Neural progenitor cell (in vitro differentiated cells): Measurements from ENCODE around the gene SYCN. TPM values are rescaled to one million over a fixed set of nuclear protein-coding genes. Genes with fewer than 3 reads are reported as not detected.

Experiments used
- DNase-seq: peaks from one replicate; pipeline ENCODE4 v3.0.0-alpha.2; 2016; ENCODE audit warnings: low spot score
- H2AFZ ChIP-seq: fragments of 200-600 bp; sonication (generic); replicated peaks from 2 replicates; pipeline ENCODE4 v1.6.1; 2016; ENCODE audit warnings: antibody characterized with exemption
- H3F3A ChIP-seq: fragments of 200-600 bp; sonication (generic); 2 replicates; pipeline ENCODE4 v1.6.1; 2016; ENCODE audit warnings: antibody characterized with exemption, low read depth
- H3K27ac ChIP-seq: fragments of 200-600 bp; sonication (generic); 2 replicates; pipeline ENCODE4 v1.5.1; 2016; ENCODE audit warnings: mild to moderate bottlenecking
- H3K27me3 ChIP-seq: fragments of 200-600 bp; sonication (generic); 2 replicates; pipeline ENCODE4 v1.6.1; 2016; ENCODE audit warnings: mild to moderate bottlenecking, moderate library complexity
- H3K36me3 ChIP-seq: fragments of 200-600 bp; sonication (generic); 2 replicates; pipeline ENCODE4 v1.5.1; 2016
- H3K4me1 ChIP-seq: fragments of 200-600 bp; sonication (generic); 2 replicates; pipeline ENCODE4 v1.6.1; 2016; ENCODE audit warnings: mixed run types
- H3K4me2 ChIP-seq: fragments of 200-600 bp; sonication (generic); 2 replicates; pipeline ENCODE4 v1.6.1; 2016
- H3K4me3 ChIP-seq: fragments of 200-600 bp; sonication (generic); 2 replicates; pipeline ENCODE4 v1.5.1; 2016
- H3K79me2 ChIP-seq: fragments of 200-600 bp; sonication (generic); 2 replicates; pipeline ENCODE4 v1.6.1; 2016; ENCODE audit warnings: low read depth
- H3K9ac ChIP-seq: fragments of 200-600 bp; sonication (generic); 2 replicates; pipeline ENCODE4 v1.6.1; 2016
- H3K9me3 ChIP-seq: fragments of 200-600 bp; sonication (generic); 2 replicates; pipeline ENCODE4 v1.5.1; 2016; ENCODE audit warnings: low read depth
- H4K20me1 ChIP-seq: fragments of 200-600 bp; sonication (generic); 2 replicates; pipeline ENCODE4 v1.6.1; 2016; ENCODE audit warnings: low read depth
- H3K27ac Mint-ChIP-seq: 3 replicates; pipeline ENCODE4 v1.8.0; 2021; ENCODE audit warnings: mixed read lengths
- H3K27me3 Mint-ChIP-seq: 2 replicates; pipeline ENCODE4 v1.8.0; 2022; ENCODE audit warnings: low read depth, mild to moderate bottlenecking, inconsistent platforms, moderate library complexity, mixed read lengths; ENCODE audit not compliant: insufficient read depth
- H3K36me3 Mint-ChIP-seq: 3 replicates; pipeline ENCODE4 v1.8.0; 2021; ENCODE audit warnings: mixed read lengths
- H3K4me1 Mint-ChIP-seq: 3 replicates; pipeline ENCODE4 v1.8.0; 2021; ENCODE audit warnings: mixed read lengths
- H3K4me3 Mint-ChIP-seq: 3 replicates; pipeline ENCODE4 v1.8.0; 2021; ENCODE audit warnings: mild to moderate bottlenecking, moderate library complexity, mixed read lengths
- H3K9me3 Mint-ChIP-seq: 3 replicates; pipeline ENCODE4 v1.8.0; 2020; ENCODE audit warnings: mixed read lengths
- CTCF ChIP-seq: fragments of 200-600 bp; sonication (generic); IDR thresholded peaks from 2 replicates; pipeline ENCODE4 v1.5.1; 2017; ENCODE audit warnings: antibody characterized with exemption, mild to moderate bottlenecking
- EZH2 ChIP-seq: fragments of 200-600 bp; sonication (generic); IDR thresholded peaks from 2 replicates; pipeline ENCODE4 v1.6.1; 2017; ENCODE audit warnings: antibody characterized with exemption, mild to moderate bottlenecking, moderate library complexity
- EZH2phosphoT487 ChIP-seq: fragments of 200-600 bp; sonication (generic); IDR thresholded peaks from 2 replicates; pipeline ENCODE4 v1.6.1; 2017; ENCODE audit warnings: antibody characterized with exemption
- total RNA-seq: library from RNA; depleted of rRNA; stranded (reverse); fragments of >200 nt; gene quantifications from 2 replicates; pipeline ENCODE4 v1.2.3, GENCODE V29; 2015; ENCODE audit warnings: low replicate concordance

The SYCN gene
- total RNA-seq, 1 donor from 2014 or later = not detected

GRCh38 chr19:39177736-39178135 lies 26.3 kb downstream of the SYCN start:
- no peak overlapping the region for H3K4me3 Mint-ChIP-seq

DNA sequence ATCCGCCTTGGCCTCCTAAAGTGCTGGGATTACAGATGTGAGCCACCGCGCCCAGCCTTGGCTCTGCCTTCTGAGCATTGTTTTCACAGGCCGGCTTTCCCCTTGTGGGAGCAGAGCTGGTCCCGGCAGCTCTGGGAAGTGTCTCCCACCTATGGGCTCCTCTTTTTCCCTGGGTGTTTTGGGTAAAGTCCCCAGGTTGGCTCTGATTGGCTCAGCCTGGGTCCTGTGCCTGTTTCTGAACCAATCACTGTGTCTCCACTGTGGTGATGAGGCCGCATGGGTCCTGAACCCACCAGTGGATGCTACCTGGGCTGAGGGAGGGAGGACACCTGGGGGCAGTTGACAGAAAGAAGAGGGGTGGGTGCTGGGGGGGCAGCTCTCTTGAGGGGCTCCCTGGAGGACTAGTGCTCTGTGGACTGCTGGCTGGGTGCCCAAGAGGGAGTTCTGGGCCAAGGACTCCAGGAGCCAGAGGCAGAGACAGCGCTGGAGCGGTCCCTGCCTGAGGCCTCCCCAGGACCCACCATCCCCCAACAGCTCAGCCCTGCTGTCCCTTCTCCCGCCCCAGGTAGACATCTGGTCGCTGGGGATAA lies 26.9 kb downstream of the SYCN start:
- Mint-ChIP-seq H3K27ac (no peak overlapping the region), H3K27me3 (no peaks in the 10 kb centered on the region), H3K4me3 (no peak overlapping the region), H3K36me3 (peaks cover 6% of the 10 kb centered on the region), H3K9me3 (no peaks in the 10 kb centered on the region), H3K4me1 (peaks cover 2% of the 10 kb centered on the region)
- Histone ChIP-seq H3K27ac (no peak overlapping the region), H3K4me2 (no peak overlapping the region), H3K79me2 (no peaks in the 10 kb centered on the region), H2AFZ (no peak overlapping the region), H4K20me1 (peaks cover 3% of the 10 kb centered on the region), H3K9ac (no peak overlapping the region), H3K27me3 (no peaks in the 10 kb centered on the region), H3F3A (no peaks in the 10 kb centered on the region), H3K36me3 (no peaks in the 10 kb centered on the region), H3K9me3 (no peaks in the 10 kb centered on the region), H3K4me1 (no peaks in the 10 kb centered on the region), H3K4me3 (no peak overlapping the region)
- DNase-seq = no peak
- TF ChIP-seq EZH2phosphoT487 = no peak
- no peak for TF ChIP-seq EZH2
- TF ChIP-seq CTCF = no peak

More at GRCh38 chr19:39177736-39178135, 26.3 kb downstream of the SYCN start:
- H3F3A ChIP-seq = no peaks in the 10 kb centered on the region
- no peaks in the 10 kb centered on the region for H3K79me2 ChIP-seq
- no peak overlapping the region for H3K9ac ChIP-seq
- no peak overlapping the region for H3K4me3 ChIP-seq
- Mint-ChIP-seq H3K9me3 (no peaks in the 10 kb centered on the region), H3K36me3 (peaks cover 6% of the 10 kb centered on the region), H3K27ac (no peak overlapping the region), H3K4me1 (peaks cover 2% of the 10 kb centered on the region), H3K27me3 (no peaks in the 10 kb centered on the region)
- peaks cover 3% of the 10 kb centered on the region for H4K20me1 ChIP-seq
- no peaks in the 10 kb centered on the region for H3K36me3 ChIP-seq
- H3K27me3 ChIP-seq = no peaks in the 10 kb centered on the region
- H3K4me2 ChIP-seq = no peak overlapping the region
- H3K27ac ChIP-seq = no peak overlapping the region
- no peaks in the 10 kb centered on the region for H3K9me3 ChIP-seq
- no peaks in the 10 kb centered on the region for H3K4me1 ChIP-seq
- no peak overlapping the region for H2AFZ ChIP-seq
- no peak for TF ChIP-seq EZH2
- no peak for TF ChIP-seq EZH2phosphoT487
- TF ChIP-seq CTCF = no peak
- no peak for DNase-seq

DNA sequence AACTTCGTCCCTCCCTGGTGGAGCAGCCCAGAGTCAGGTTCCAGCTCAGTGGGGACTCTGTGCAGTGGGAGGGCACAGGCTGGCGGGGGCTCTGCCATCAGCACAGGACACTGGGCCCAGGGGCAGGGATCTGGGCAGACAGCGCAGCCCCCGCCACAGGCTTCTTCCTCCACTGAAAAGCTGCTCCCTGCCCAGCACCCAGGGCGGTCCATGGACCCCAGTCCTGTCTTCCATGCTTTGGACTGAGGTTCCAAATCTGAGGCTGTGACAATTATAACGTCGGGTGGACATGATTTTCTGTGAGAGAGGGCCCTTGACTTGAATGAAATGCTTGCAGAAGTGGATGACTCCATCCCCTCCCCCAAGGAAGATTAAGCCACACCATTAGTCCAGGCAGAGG lies 28.5 kb downstream of the SYCN start:
- peak overlapping the region; percentile 41 for H3K4me3 Mint-ChIP-seq
- H2AFZ ChIP-seq = no peak overlapping the region
- no peaks in the 10 kb centered on the region for H3K36me3 ChIP-seq
- no peak overlapping the region for H3K4me3 ChIP-seq
- peaks cover 3% of the 10 kb centered on the region for H4K20me1 ChIP-seq
- H3K27ac Mint-ChIP-seq = peak overlapping the region; percentile 63
- H3K36me3 Mint-ChIP-seq = peaks cover 4% of the 10 kb centered on the region
- no peaks in the 10 kb centered on the region for H3K27me3 ChIP-seq
- H3K79me2 ChIP-seq = no peaks in the 10 kb centered on the region
- H3K4me1 Mint-ChIP-seq = peaks cover 2% of the 10 kb centered on the region
- TF ChIP-seq EZH2 = no peak
- no peak for TF ChIP-seq CTCF
- no peak for TF ChIP-seq EZH2phosphoT487
- no peaks in the 10 kb centered on the region for H3K4me1 ChIP-seq
- no peaks in the 10 kb centered on the region for H3F3A ChIP-seq
- no peaks in the 10 kb centered on the region for H3K9me3 Mint-ChIP-seq
- H3K4me2 ChIP-seq = no peak overlapping the region
- DNase-seq = no peak
- H3K27ac ChIP-seq = no peak overlapping the region
- no peaks in the 10 kb centered on the region for H3K9me3 ChIP-seq
- no peaks in the 10 kb centered on the region for H3K27me3 Mint-ChIP-seq
- no peak overlapping the region for H3K9ac ChIP-seq
